Hepatocyte (in vitro differentiated cells): Measurements from ENCODE around the gene NOC2L. TPM values are rescaled to one million over a fixed set of nuclear protein-coding genes. Genes with fewer than 3 reads are reported as not detected.

Experiments
- DNase-seq: peaks from one replicate; pipeline ENCODE4 v3.0.0-alpha.2; 2016; ENCODE audit warnings: low spot score
- H2AFZ ChIP-seq: fragments of 200-600 bp; sonication (generic); 2 replicates; pipeline ENCODE4 v1.6.0; 2016; ENCODE audit warnings: antibody characterized with exemption, mild to moderate bottlenecking
- H3K27ac ChIP-seq: fragments of 200-600 bp; sonication (generic); 2 replicates; pipeline ENCODE4 v1.5.1; 2016; ENCODE audit warnings: mild to moderate bottlenecking
- H3K27me3 ChIP-seq: fragments of 200-600 bp; sonication (generic); 2 replicates; pipeline ENCODE4 v1.6.1; 2016
- H3K36me3 ChIP-seq: fragments of 200-600 bp; sonication (generic); replicated peaks from 2 replicates; pipeline ENCODE4 v1.5.1; 2016; ENCODE audit warnings: low read depth; ENCODE audit not compliant: insufficient read depth
- H3K4me1 ChIP-seq: fragments of 200-600 bp; sonication (generic); 2 replicates; pipeline ENCODE4 v1.5.1; 2016; ENCODE audit warnings: mild to moderate bottlenecking, moderate library complexity; ENCODE audit not compliant: insufficient read depth
- H3K4me2 ChIP-seq: fragments of 200-600 bp; sonication (generic); 2 replicates; pipeline ENCODE4 v1.6.0; 2016
- H3K4me3 ChIP-seq: fragments of 200-600 bp; sonication (generic); 2 replicates; pipeline ENCODE4 v1.5.1; 2016; ENCODE audit warnings: mild to moderate bottlenecking
- H3K79me2 ChIP-seq: fragments of 200-600 bp; sonication (generic); 2 replicates; pipeline ENCODE4 v1.6.0; 2017; ENCODE audit warnings: mild to moderate bottlenecking
- H3K9me2 ChIP-seq: fragments of 200-600 bp; sonication (generic); replicated peaks from 2 replicates; pipeline ENCODE4 v1.6.0; 2017; ENCODE audit warnings: mild to moderate bottlenecking; ENCODE audit not compliant: insufficient read depth
- H3K9me3 ChIP-seq: fragments of 200-600 bp; sonication (generic); 2 replicates; pipeline ENCODE4 v1.5.1; 2016; ENCODE audit warnings: low read depth, mild to moderate bottlenecking
- H4K20me1 ChIP-seq: fragments of 200-600 bp; sonication (generic); 2 replicates; pipeline ENCODE4 v1.6.0; 2016; ENCODE audit warnings: mild to moderate bottlenecking; ENCODE audit not compliant: insufficient read depth, poor library complexity, severe bottlenecking
- EZH2 ChIP-seq: fragments of 200-600 bp; sonication (generic); IDR thresholded peaks from 2 replicates; pipeline ENCODE4 v1.6.1; 2016; ENCODE audit warnings: antibody characterized with exemption, mild to moderate bottlenecking, borderline replicate concordance
- EZH2phosphoT487 ChIP-seq: fragments of 200-600 bp; sonication (generic); IDR thresholded peaks from one replicate; pipeline ENCODE4 v1.6.1; 2018; ENCODE audit warnings: antibody characterized with exemption, mild to moderate bottlenecking, low read depth, moderate library complexity; ENCODE audit not compliant: unreplicated experiment, severe bottlenecking
- WGBS: methylation state at CpG from one replicate; pipeline ENCODE4 v1.1.6; 2016; ENCODE audit warnings: low lambda C conversion rate; ENCODE audit errors: missing lambda C conversion rate; 5-methylcytosine and 5-hydroxymethylcytosine counted together
- polyA plus RNA-seq: library from polyadenylated mRNA; unstranded; fragments of >200 nt; fragmentation: Nextera tagmentation; extraction: Ambion mirVana; gene quantifications from 2 replicates; pipeline ENCODE4 v1.2.1, GENCODE V29; 2016
- total RNA-seq: library from RNA; depleted of rRNA; stranded (reverse); fragments of >200 nt; gene quantifications from 2 replicates; pipeline ENCODE4 v1.2.3, GENCODE V29; 2014
- TF ChIP-seq, protein P1 (sequence below): fragments of 200-600 bp; sonication (generic); IDR thresholded peaks from 2 replicates; pipeline ENCODE4 v1.5.1; 2016; ENCODE audit warnings: antibody characterized with exemption, mild to moderate bottlenecking; ENCODE audit not compliant: poor library complexity

Gene NOC2L
- total and polyA plus RNA-seq, 2 experiments from 2014 or later = 44.3 to 66.6 TPM

DNA sequence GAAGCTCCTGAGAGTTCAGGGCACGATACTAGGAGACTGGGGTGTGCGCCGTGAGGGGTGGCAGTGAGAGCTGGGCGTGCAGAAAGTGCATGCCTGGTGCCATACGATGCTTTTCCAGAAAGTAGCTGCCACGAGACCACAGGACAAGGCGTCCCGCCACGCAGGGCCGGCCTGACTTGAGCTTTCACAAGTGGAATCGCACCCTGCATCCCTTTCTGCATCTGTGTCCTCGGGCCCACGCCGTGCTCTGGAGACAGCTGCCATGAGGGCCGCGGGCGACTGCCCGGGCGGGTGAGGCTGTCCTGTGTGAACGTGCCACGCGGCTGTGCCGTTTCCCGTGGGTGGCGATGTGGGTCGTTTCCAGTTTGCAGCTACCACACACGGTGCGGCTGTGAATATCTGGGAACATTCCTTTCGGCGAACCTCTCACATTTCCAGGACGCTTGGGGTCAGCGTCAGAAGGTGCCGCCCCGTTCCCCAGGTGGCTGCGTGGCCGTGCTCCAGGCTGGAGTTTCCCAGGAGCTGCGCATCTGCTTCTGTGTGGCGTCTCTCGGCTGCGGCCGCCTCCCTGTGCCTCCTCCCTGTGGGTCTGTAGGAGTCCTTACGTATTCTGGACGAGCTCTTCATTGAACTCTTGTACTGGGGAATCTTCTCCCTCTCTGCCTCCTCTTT is 23.8 kb upstream of the NOC2L start:
- H3K4me1 ChIP-seq = no peaks in the 10 kb centered on the region
- no peak overlapping the region for H3K27ac ChIP-seq
- H3K9me2 ChIP-seq = no peaks in the 10 kb centered on the region
- no peak overlapping the region for H3K4me3 ChIP-seq
- H4K20me1 ChIP-seq = no peaks in the 10 kb centered on the region
- TF ChIP-seq EZH2 (no peak), EZH2phosphoT487 (no peak)
- TF ChIP-seq, protein P1, sequence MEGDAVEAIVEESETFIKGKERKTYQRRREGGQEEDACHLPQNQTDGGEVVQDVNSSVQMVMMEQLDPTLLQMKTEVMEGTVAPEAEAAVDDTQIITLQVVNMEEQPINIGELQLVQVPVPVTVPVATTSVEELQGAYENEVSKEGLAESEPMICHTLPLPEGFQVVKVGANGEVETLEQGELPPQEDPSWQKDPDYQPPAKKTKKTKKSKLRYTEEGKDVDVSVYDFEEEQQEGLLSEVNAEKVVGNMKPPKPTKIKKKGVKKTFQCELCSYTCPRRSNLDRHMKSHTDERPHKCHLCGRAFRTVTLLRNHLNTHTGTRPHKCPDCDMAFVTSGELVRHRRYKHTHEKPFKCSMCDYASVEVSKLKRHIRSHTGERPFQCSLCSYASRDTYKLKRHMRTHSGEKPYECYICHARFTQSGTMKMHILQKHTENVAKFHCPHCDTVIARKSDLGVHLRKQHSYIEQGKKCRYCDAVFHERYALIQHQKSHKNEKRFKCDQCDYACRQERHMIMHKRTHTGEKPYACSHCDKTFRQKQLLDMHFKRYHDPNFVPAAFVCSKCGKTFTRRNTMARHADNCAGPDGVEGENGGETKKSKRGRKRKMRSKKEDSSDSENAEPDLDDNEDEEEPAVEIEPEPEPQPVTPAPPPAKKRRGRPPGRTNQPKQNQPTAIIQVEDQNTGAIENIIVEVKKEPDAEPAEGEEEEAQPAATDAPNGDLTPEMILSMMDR = no peak
- H3K79me2 ChIP-seq = no peaks in the 10 kb centered on the region
- H3K36me3 ChIP-seq = no peaks in the 10 kb centered on the region
- no peak for DNase-seq
- no peak overlapping the region for H3K4me2 ChIP-seq
- no peak overlapping the region for H2AFZ ChIP-seq
- H3K27me3 ChIP-seq = peaks cover 5% of the 10 kb centered on the region
- 91% methylated on average over 41 of the region's 43 CpGs for WGBS
- H3K9me3 ChIP-seq = no peaks in the 10 kb centered on the region

DNA sequence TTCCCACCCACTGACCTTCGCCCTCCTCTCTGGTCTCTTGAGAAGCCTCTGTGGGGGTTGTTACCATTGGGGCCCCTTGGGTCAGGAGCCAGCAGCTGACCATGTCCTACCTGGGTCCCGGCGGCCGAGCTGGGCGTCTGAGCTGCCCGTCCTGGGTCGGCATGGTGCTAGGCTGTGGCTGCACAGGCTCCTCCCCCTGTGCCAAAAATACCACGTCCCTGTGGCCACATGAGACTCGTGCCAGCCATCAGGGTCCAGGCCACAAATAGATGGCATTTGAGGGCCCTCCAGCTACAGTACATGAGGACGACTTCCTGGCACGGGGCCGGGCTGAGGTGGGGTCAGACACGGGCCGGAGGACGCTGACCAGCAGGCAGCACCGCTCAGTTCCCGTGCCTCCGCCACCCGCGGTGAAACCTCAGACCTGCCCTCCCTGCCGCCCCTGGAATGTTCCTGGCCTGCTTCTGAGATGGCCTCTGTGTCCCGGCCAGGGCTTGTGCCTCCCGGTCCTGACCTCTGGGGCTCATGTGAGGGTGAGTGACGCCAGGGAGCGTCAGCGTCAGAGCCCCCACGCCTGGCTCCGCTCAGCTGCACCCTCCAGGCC is 23.0 kb upstream of the NOC2L start, which contains the start of gene PERM1:
TSS of gene PERM1 (minus strand) at position 139 of the 604 bp plus-strand sequence. CDS start 1,064 bp downstream, outside the sequence.
- Histone ChIP-seq H3K4me2 (no peak within 1 kb of the TSS), H3K36me3 (no peaks in the 10 kb centered on the region), H3K4me1 (no peaks in the 10 kb centered on the region), H3K9me3 (no peaks in the 10 kb centered on the region), H3K27ac (no peak within 1 kb of the TSS), H4K20me1 (no peaks in the 10 kb centered on the region), H3K79me2 (no peaks in the 10 kb centered on the region), H3K9me2 (no peaks in the 10 kb centered on the region), H3K4me3 (no peak within 1 kb of the TSS), H3K27me3 (peaks cover 5% of the 10 kb centered on the region), H2AFZ (no peak within 1 kb of the TSS)
- no peak for DNase-seq
- 82% methylated on average over 28 of the region's 28 CpGs for WGBS
- TF ChIP-seq, protein P1 = no peak
- TF ChIP-seq EZH2 = no peak
- TF ChIP-seq EZH2phosphoT487 = no peak

DNA sequence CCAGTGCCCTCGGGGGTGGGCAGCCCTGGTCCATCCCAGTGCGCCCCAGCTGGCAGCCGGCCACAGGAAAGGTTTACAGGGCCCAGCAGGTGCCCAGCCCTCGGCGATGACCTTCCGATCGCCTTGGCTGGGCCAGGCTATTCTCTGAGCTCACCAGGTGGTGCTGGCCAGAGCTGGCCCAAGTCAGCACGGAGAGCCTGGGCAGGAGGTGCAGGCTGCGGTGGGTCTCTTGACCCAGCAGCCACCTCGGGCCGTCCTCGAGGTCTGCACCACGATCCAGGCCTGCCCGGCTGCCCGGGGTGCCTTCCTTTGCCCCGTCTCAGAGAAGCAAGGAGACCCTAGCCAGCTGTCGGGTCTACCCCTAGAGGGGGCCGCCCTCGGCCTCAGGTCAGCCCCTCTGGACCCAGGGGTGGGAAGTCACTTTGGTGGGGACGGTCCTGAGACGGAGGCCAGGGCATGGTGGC is 22.5 kb upstream of the NOC2L start:
- H3K36me3 ChIP-seq = no peaks in the 10 kb centered on the region
- H3K27me3 ChIP-seq = peaks cover 5% of the 10 kb centered on the region
- no peaks in the 10 kb centered on the region for H3K79me2 ChIP-seq
- H3K4me2 ChIP-seq = no peak overlapping the region
- no peak overlapping the region for H2AFZ ChIP-seq
- no peak for DNase-seq
- no peak overlapping the region for H3K27ac ChIP-seq
- TF ChIP-seq EZH2 = no peak
- TF ChIP-seq EZH2phosphoT487 = no peak
- TF ChIP-seq, protein P1 = no peak
- no peaks in the 10 kb centered on the region for H3K4me1 ChIP-seq
- 86% methylated on average over 20 of the region's 21 CpGs for WGBS
- H4K20me1 ChIP-seq = no peaks in the 10 kb centered on the region
- no peaks in the 10 kb centered on the region for H3K9me3 ChIP-seq
- no peak overlapping the region for H3K4me3 ChIP-seq
- H3K9me2 ChIP-seq = no peaks in the 10 kb centered on the region
